Measurements from ENCODE around the gene KMT5B. TPM values are rescaled to one million over a fixed set of nuclear protein-coding genes. Genes with fewer than 3 reads are reported as not detected.

The KMT5B gene
- polyA plus RNA-seq, 3 donors: 12.2 to 22.0 (median 19.5) TPM

GRCh38 chr11:68133761-68134160 is 79.3 kb downstream of the KMT5B start:
- Histone ChIP-seq H3K9me3 (replicated peaks in 1 of 2; ENCODE audit: control insufficient read depth in 1 of 2, insufficient read depth in 1 of 2, low read length in 2 of 2) (peaks cover 16 to 31% of the 10 kb centered on the region in 2 donors), H3K27me3 (ENCODE audit: control insufficient read depth in 2 of 2, insufficient read depth in 2 of 2, low read length in 2 of 2) (peaks cover 3 to 10% of the 10 kb centered on the region in 2 donors), H3K27ac (ENCODE audit: low read depth in 1 of 2, low read length in 2 of 2) (no peak overlapping the region), H3K36me3 (replicated peaks in 1 of 2; ENCODE audit: control insufficient read depth in 1 of 2, insufficient read depth in 2 of 2, low read length in 2 of 2) (no peaks in the 10 kb centered on the region), H3K4me1 (ENCODE audit: control insufficient read depth in 1 of 2, insufficient read depth in 2 of 2, low read length in 2 of 2) (peaks cover 3% of the 10 kb centered on the region in 2 donors), H3K79me2 (ENCODE audit: insufficient read depth, low read length) (no peaks in the 10 kb centered on the region), H3K4me3 (replicated peaks in 1 of 3; ENCODE audit: low read depth in 2 of 3, low read length in 3 of 3) (no peak overlapping the region), H2AFZ (ENCODE audit: insufficient read depth, low read depth, low read length, poor library complexity, severe bottlenecking) (no peak overlapping the region), H3K4me2 (replicated peaks; ENCODE audit: extremely low read depth, low read length, poor library complexity, severe bottlenecking) (no peak overlapping the region), H3K9ac (ENCODE audit: insufficient read depth, low read length, poor library complexity, severe bottlenecking) (no peak overlapping the region), H4K20me1 (ENCODE audit: insufficient read depth, low read length) (no peaks in the 10 kb centered on the region)
- H3K4me3 Mint-ChIP-seq: no peak overlapping the region
- no peak for TF ChIP-seq CTCF (IDR thresholded peaks at IDR 0.05)
- intact Hi-C loops (cut with micrococcal nuclease): no loop called here
- WGBS (ENCODE audit: insufficient coverage): no CpG with 5 or more reads among the region's 2 CpGs
- H3K4me1 Mint-ChIP-seq: peaks cover 7% of the 10 kb centered on the region
- peaks cover 12 to 24% (median 19%) of the 10 kb centered on the region in 3 donors for H3K27me3 Mint-ChIP-seq (ENCODE audit: low read depth in 3 of 3)
- no peak for DNase-seq
- H3K9me3 Mint-ChIP-seq: peaks cover 17 to 53% (median 40%) of the 10 kb centered on the region in 7 donors
- H3K36me3 Mint-ChIP-seq: peaks cover 0 to 9% of the 10 kb centered on the region in 2 donors
- H3K27ac Mint-ChIP-seq: no peak overlapping the region

GRCh38 chr11:68130121-68130520 is 83.0 kb downstream of the KMT5B start:
- Histone ChIP-seq H3K4me2 (replicated peaks; ENCODE audit: extremely low read depth, low read length, poor library complexity, severe bottlenecking) (no peak overlapping the region), H3K79me2 (ENCODE audit: insufficient read depth, low read length) (no peaks in the 10 kb centered on the region), H2AFZ (ENCODE audit: insufficient read depth, low read depth, low read length, poor library complexity, severe bottlenecking) (no peak overlapping the region), H4K20me1 (ENCODE audit: insufficient read depth, low read length) (no peaks in the 10 kb centered on the region), H3K36me3 (replicated peaks in 1 of 2; ENCODE audit: control insufficient read depth in 1 of 2, insufficient read depth in 2 of 2, low read length in 2 of 2) (no peaks in the 10 kb centered on the region), H3K9me3 (replicated peaks in 1 of 2; ENCODE audit: control insufficient read depth in 1 of 2, insufficient read depth in 1 of 2, low read length in 2 of 2) (peaks cover 16 to 31% of the 10 kb centered on the region in 2 donors), H3K27ac (ENCODE audit: low read depth in 1 of 2, low read length in 2 of 2) (no peak overlapping the region), H3K9ac (ENCODE audit: insufficient read depth, low read length, poor library complexity, severe bottlenecking) (no peak overlapping the region), H3K4me3 (replicated peaks in 1 of 3; ENCODE audit: low read depth in 2 of 3, low read length in 3 of 3) (no peak overlapping the region), H3K4me1 (ENCODE audit: control insufficient read depth in 1 of 2, insufficient read depth in 2 of 2, low read length in 2 of 2) (peaks cover 7 to 10% of the 10 kb centered on the region in 2 donors), H3K27me3 (ENCODE audit: control insufficient read depth in 2 of 2, insufficient read depth in 2 of 2, low read length in 2 of 2) (peaks cover 4 to 17% of the 10 kb centered on the region in 2 donors)
- H3K9me3 Mint-ChIP-seq: peaks cover 17 to 51% (median 40%) of the 10 kb centered on the region in 7 donors
- TF ChIP-seq CTCF (IDR thresholded peaks at IDR 0.05): no peak
- H3K27ac Mint-ChIP-seq: no peak overlapping the region
- H3K36me3 Mint-ChIP-seq: peaks cover 0 to 10% of the 10 kb centered on the region in 2 donors
- peaks cover 16 to 25% (median 24%) of the 10 kb centered on the region in 3 donors for H3K27me3 Mint-ChIP-seq (ENCODE audit: low read depth in 3 of 3)
- no CpG with 5 or more reads among the region's 1 CpG for WGBS (ENCODE audit: insufficient coverage)
- no peak for DNase-seq
- intact Hi-C loops (cut with micrococcal nuclease): no loop called here
- peaks cover 14% of the 10 kb centered on the region for H3K4me1 Mint-ChIP-seq
- no peak overlapping the region for H3K4me3 Mint-ChIP-seq
